Measurements from ENCODE around the gene TPRN.

TPRN gene

GRCh38 chr9:137237759-137238726 is 37.5 kb upstream of the TPRN start:
- no peak for TF ChIP-seq ZFX (IDR thresholded peaks at IDR 0.05; ENCODE audit: borderline replicate concordance)
- H3K27ac ChIP-seq, result peak overlapping the region; percentile 97

DNA sequence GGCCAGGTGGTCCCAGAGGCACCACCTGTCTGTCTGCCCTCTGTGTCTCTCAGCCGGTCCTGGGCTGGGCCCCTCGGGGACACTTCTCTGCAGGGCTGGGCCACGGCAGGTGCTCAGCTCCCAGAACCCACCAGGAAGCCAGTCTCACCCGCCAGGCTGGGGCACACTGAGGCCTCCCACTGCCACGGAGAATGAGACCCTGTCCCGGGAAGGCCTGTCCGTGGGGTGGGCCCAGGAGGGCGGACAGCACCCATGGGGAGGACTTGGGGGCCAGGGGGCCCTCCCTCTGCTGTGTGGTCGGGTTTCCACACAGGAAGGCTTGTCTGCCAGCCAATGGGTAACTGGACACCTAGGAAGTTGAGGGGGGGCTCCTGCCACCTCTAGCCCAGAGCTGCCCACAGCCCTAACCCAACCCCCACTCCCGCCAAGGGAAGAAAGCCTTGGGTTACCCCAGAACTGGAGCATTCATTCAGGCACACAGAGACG is 36.4 kb upstream of the TPRN start:
- TF ChIP-seq ZFX (IDR thresholded peaks at IDR 0.05; ENCODE audit: borderline replicate concordance) (no peak), CTCF (IDR thresholded peaks at IDR 0.05) (no peak)
- H3K27ac ChIP-seq, result peak overlapping the region; percentile 97

DNA sequence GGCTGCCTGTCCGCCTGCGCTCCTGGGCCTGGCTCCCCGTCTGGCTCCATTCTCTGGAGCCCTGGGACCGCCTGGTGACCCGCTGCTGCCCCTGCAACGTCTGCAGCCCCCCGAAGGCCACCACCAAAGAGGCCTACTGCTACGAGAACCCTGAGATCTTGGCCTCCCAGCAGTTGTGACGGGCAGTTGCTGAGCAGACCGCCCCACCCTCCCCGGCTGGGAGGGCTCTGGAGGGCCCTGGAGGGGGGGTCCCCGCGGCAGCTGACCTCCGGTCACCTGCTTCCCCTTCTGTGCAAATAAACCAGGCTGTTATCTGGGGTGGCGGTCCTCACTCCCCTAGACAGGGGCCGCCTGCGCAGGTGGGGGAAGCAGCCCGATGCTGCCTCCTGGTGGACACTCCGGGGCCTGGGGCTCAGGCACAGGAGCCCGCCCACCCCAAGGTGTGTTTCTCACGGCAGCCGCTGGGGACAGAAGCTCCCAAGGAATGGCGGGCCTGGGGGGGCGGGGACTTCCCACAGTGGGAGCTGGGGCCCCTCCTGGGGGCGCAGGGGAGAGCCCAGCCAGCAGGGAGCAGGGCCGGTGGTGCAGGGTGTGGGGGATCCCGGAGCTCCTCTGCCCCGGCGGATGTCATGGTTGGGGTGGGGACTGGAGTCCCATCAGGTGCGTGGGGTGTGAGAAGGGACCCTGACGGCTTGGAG is 35.8 kb upstream of the TPRN start:
- H3K27ac ChIP-seq, result peak overlapping the region; percentile 97

DNA sequence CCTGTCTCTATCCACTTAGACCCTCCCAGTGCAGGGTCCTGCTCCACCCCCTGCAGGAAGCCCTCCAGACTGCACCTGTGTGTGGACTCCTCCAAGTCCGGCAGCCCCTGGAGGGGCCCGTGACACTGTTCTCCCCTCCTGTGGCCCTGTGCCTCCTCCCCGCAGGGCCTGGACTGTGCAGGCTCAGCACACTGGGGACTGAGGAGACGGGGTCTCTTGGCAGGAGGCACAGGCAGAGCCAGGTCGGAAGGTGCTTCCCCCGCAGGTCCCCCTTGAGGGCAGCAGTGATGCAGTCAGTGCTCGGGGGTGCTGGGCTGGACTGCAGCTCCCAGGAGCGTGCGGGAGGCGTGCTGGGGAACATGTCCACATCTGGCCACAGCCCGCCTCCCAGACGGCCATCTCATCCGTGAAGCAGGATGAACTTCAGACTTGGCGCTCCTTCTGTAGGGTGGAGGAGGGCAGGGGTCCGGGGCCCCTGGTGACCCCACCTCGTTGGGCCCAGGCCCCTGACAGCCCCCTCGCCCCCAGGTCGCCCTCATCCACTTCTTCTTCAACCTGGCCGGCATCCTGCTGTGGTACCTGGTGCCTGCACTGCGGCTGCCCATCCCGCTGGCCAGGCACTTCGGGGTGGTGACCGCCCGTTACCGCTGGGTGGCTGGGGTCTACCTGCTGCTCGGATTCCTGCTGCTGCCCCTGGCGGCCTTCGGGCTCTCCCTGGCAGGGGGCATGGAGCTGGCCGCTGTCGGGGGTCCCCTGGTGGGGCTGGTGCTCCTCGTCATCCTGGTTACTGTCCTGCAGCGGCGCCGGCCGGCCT is 35.1 kb upstream of the TPRN start:
- TF ChIP-seq CTCF (IDR thresholded peaks at IDR 0.05) (no peak), ZFX (IDR thresholded peaks at IDR 0.05; ENCODE audit: borderline replicate concordance) (no peak)

More for the DNA sequence above, 35.8 kb upstream of the TPRN start:
- TF ChIP-seq CTCF (IDR thresholded peaks at IDR 0.05) (peak; percentile 99), ZFX (IDR thresholded peaks at IDR 0.05; ENCODE audit: borderline replicate concordance) (no peak)

GRCh38 chr9:137234758-137235423 is 34.4 kb upstream of the TPRN start:
- TF ChIP-seq CTCF (IDR thresholded peaks at IDR 0.05) (no peak), ZFX (IDR thresholded peaks at IDR 0.05; ENCODE audit: borderline replicate concordance) (no peak)
- no peak overlapping the region for H3K27ac ChIP-seq

More for the DNA sequence above, 35.1 kb upstream of the TPRN start:
- H3K27ac ChIP-seq, result peak overlapping the region; percentile 97

GRCh38 chr9:137234055-137234697 is 33.6 kb upstream of the TPRN start:
- TF ChIP-seq ZFX (IDR thresholded peaks at IDR 0.05; ENCODE audit: borderline replicate concordance), result no peak
- TF ChIP-seq CTCF (IDR thresholded peaks at IDR 0.05), result no peak
- H3K27ac ChIP-seq, result no peak overlapping the region

Measured in 22Rv1 (cell line).